Adipose tissue (tissue), 3 donors: ENCODE measurements around the gene MESD. TPM values are rescaled to one million over a fixed set of nuclear protein-coding genes. Genes with fewer than 3 reads are reported as not detected.

Source experiments
- H3K27ac ChIP-seq: one replicate; pipeline ENCODE4 v1.5.1; 2013; ENCODE audit warnings: low read depth, low read length
- WGBS, 3 donors: extraction: QIAGEN DNeasy Blood & Tissue Kit; methylation state at CpG; one replicate each; pipeline ENCODE4 v1.1.7; 2013; 5-methylcytosine and 5-hydroxymethylcytosine counted together
- polyA plus RNA-seq, 3 donors: library from polyadenylated mRNA; stranded (reverse); fragments of 200-250 nt; gene quantifications; one replicate each; pipeline ENCODE4 v1.2.3, GENCODE V29; 2013
- donor health status: healthy with polysubstance abuse.
- donor health status: Bipolar disorder and iron deficiency.
- donor health status: healthy.

The MESD gene
- polyA plus RNA-seq, result 10 to 100 TPM; 10.7 to 14.1 (median 12.7) TPM

- WGBS, 3 donors, result 0% methylated on average over 63 of the region's 63 CpGs
- peak within 1 kb of the TSS; percentile 19 for H3K27ac ChIP-seq
These were observed at the start of gene MESD for GRCh38 chr15:80989518-80990478. Gene MESD (minus strand): TSS chr15:80989819. CDS start chr15:80989791, 28 bp downstream.

DNA sequence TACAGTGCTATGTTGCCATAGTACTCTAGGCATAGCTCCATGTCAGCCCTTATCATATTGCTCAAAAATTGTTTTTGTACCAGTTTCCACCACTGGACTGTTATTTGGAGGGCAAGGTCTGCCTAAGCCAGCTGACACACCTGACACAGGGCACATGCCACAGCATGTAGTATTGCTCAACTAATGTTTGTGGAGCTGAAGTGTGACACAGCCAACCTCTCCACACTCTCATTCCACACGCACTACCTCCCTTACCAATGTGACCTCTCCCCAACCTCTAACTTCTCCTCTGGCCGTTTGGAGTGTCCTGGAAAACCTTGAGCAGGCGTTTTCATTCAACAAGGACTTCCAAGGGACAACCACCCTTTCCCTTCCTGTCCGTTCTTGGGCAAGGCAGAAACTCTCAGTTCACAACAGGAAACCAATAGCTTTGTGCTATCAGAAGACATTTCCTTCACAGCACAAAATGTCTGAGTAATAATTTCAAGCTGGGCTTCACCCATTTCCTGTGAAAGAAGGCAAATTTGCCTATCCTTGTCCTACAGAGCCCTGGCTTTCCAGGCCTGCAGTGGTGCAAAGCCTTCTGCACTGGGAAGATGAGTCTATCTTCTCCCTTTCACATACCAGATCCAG, 49.5 kb upstream of the MESD start:
- no peak overlapping the region for H3K27ac ChIP-seq
- WGBS, 3 donors, result 24 to 36% (median 34%) methylated on average over 4 of the region's 4 CpGs

DNA sequence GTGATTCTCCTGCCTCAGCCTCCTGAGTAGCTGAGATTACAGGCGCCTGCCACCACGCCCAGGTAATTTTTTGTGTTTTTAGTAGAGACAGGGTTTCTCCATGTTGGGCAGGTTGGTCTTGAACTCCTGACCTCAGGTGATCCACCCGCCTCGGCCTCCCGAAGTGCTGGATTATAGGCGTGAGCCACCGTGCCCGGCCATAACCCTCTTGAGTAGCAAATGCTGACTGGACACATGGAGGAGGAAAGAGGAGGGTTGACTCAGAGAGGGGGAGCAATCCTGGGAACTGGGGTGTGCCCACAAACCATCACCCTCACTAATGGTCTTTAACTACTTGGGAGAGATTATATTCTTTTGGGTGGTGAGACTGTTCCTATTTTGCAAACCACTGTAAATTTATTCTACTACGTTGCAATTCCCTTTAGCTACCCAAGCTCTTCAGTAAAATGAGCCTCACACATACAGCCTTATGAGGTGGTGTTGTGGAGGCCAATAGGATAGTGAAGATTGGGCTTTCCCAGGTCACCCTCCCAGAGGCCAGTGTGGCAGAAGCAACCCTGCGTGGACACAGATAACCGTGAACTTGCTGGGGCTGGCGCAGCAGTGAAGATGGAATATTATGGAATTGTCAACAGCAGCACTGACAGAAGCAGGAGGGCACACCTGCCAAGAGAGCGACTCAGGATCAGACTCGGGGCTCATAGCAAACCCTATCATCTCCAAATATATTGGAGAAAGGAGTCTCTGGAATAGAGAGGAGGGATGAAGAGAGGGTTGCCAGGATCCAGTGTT, 48.5 kb upstream of the MESD start:
- 91 to 95% (median 95%) methylated on average over 14 of the region's 14 CpGs for WGBS, 3 donors

DNA sequence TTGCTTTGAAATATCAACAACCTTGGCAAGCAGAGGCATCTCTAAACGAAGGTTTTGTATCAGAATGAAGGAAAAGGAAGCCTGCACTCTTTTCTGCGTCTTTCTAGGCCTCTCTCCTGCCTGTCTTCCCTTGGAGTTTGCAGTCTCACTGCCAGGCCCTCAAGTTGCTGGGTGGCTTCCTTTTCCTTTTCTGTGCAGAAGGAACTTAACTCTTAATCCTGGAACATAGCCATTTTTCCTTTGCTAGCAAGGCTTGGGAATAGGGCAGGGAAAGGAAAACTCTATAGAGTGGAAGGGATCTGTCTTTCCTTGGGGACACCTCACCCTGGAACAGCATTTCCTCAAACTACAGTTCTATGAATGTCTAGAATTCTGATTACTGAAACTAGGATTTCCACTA, 43.9 kb upstream of the MESD start:
- H3K27ac ChIP-seq, result no peak overlapping the region
- 19 to 31% (median 27%) methylated on average over 2 of the region's 2 CpGs for WGBS, 3 donors

More for the DNA sequence above, 48.5 kb upstream of the MESD start:
- no peak overlapping the region for H3K27ac ChIP-seq

DNA sequence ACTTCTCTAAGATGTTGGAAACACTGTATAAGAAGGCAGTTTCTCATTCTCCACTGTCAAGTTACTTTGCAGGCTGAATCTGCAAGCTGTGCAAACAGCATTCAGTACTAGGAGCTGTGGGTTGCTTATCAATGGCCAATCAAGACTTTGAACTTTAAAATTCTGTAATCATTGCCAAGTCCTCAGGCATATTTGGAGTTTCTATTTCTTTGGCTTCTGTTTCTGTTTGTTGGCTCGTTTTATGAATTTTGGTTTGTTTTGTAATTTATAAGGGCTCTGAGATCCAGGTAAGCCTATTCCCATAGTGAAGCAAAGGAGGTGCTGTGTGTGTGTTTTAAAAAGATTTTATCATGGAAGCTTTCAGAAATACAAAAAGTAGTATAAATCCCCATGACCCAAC, 43.2 kb upstream of the MESD start:
- H3K27ac ChIP-seq, result no peak overlapping the region
- 29 to 47% (median 42%) methylated on average over 1 of the region's 1 CpG for WGBS, 3 donors

GRCh38 chr15:81032355-81032754, 42.7 kb upstream of the MESD start:
- H3K27ac ChIP-seq, result no peak overlapping the region
- 41 to 94% (median 85%) methylated on average over 4 of the region's 4 CpGs for WGBS, 3 donors

- 82 to 97% (median 88%) methylated on average over 4 of the region's 4 CpGs for WGBS, 3 donors
- no peak overlapping the region for H3K27ac ChIP-seq
These were observed 41.6 kb upstream of the MESD start for GRCh38 chr15:81031203-81031602.

DNA sequence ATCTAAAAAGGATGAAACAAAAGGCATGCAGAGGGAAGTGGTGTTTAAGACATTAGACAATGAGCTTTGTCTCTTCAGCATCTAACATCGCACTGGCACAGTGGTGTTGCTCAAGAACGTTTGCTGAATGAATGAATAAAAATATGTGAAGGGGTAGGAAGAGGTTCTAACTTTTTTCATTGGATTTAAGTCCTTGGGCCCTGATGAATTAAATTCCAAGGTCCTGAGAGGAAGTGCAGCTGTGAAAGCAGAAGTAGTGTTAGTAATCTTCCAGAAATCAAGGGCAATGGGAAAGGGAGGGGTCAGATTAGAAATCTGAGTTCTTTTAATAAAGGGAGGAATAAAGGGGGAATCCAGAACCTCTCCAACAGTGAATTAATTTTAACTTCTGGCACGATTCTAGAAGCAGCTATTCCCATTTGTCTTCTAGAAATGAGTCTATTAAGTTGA, 40.7 kb upstream of the MESD start:
- 35 to 49% (median 40%) methylated on average over 3 of the region's 3 CpGs for WGBS, 3 donors
- H3K27ac ChIP-seq, result no peak overlapping the region

DNA sequence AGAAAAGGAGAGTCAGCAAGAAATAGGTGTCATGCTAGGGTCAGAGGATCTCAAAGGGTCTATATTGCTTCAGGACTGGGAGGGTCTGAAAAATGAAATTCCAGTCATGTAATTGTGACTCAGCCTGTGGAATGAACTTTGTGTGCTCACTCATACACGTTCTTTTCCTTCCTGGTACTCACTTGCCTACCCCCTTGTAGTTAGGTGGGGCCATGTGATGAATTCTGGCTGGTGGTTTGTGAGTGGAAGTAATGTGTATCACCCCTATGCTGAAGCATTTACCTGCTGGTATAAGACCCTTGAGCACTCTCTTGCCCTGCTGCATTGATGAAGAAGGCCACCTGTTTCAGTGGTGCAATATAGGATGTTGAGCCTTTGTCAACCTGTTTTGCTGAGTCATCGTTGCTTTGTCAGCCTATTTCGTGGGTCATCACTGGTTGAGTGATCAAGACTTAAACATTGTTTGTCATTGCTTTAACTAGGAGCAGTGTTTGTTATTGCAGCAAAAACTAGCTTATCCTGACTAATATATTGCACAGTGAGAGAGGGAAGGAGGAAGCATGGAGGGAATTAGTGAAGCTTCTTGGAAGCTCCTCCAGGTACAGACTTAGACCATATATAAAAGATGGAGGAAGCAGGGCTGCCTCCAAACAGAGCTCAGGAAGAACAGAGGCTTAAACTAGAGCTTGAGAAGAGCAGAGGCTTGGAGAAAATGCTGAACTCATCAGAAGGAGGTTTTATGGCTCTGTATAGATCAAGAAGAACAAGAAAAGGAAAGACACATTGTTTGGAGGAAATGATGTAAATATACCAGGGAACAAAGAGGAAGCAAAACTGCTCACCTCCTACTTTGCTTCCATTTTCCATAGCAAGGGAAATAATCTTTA, 40.0 kb upstream of the MESD start:
- no peak overlapping the region for H3K27ac ChIP-seq
- WGBS, 3 donors, result 56 to 65% (median 58%) methylated on average over 3 of the region's 3 CpGs

- H3K27ac ChIP-seq, result no peak overlapping the region
- 86 to 96% (median 87%) methylated on average over 2 of the region's 2 CpGs for WGBS, 3 donors
These were observed 37.4 kb upstream of the MESD start for GRCh38 chr15:81026836-81027599.

DNA sequence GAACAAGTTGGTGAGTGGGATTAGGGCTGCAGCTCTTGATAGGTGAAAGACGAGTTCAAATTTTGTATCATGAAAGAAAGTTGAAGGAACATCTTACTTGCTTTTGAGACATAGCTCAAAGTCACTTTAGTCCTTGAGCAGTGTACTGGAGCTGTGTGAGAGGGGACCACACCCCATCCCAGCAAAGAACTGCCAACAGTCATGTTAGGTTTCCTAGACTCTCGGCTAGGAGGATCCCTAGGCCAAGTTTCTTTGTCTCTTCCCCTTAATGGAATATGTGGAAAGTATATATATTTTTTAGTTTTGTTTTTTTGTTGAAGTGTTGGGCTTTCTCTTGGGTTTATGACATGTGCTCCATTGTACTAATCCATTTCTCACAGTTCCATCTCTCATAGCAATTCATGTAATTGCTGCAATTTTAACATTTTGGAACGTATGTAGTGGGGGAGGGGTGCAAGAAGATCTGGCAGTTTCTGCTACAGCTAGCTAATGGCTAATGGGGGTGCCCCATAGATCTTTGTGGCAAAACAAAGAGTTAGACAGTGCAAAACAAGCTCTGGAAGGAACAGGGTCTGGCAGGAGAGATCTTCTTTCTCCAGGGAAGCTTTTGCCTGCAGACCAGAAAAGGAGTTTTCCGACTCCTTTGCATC, 36.2 kb upstream of the MESD start:
- WGBS, 3 donors, result 72 to 86% (median 76%) methylated on average over 4 of the region's 4 CpGs
- no peak overlapping the region for H3K27ac ChIP-seq

- no peak overlapping the region for H3K27ac ChIP-seq
- 71 to 89% (median 74%) methylated on average over 8 of the region's 8 CpGs for WGBS, 3 donors
These were observed 35.3 kb upstream of the MESD start for GRCh38 chr15:81024936-81025335.

GRCh38 chr15:81024265-81024872, 34.8 kb upstream of the MESD start:
- peak overlapping the region; percentile 21 for H3K27ac ChIP-seq
- WGBS, 3 donors, result 62 to 77% (median 65%) methylated on average over 10 of the region's 10 CpGs

DNA sequence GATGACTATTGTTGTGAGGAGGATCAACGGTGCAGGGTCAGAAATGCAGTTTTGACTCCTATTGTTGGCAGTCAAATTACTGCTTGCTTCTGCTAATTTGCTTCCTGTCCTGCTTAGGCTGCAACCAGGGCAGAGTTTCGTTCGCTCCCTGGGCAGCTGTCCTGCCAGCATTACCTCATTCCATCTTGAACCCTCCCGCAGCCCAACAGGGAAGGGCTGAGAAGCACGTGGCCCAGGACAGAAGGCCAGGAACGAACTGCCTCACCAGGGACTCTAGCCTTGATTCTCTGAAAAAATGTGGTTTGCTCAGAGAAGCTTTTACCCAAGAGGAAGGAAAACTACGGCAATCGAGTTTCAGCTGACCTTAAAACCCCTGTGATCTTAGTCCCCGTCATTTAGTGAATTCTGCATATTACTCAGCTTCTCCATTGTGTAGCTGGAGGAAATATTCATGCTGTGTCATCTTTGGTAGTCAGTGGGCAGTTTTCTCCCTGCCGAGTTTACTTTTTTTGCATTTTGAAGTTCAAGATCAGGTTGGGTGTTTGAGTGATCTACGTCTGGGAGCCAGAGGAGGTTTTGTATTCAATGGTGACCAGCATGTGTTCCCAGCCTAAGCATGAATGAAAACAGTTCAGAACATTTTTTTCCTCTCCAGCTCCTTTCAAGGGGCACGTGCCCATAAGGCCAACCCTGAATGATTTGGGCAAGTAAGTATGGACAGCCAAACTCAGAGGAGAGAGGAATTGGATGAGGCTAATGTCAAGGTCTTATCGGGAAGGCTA, 34.1 kb upstream of the MESD start:
- 19 to 71% (median 21%) methylated on average over 13 of the region's 13 CpGs for WGBS, 3 donors

GRCh38 chr15:81021321-81021720, 31.7 kb upstream of the MESD start:
- H3K27ac ChIP-seq, result no peak overlapping the region
- 83 to 93% (median 93%) methylated on average over 7 of the region's 7 CpGs for WGBS, 3 donors

More for the DNA sequence above, 34.1 kb upstream of the MESD start:
- H3K27ac ChIP-seq, result peak overlapping the region; percentile 21

- no peak overlapping the region for H3K27ac ChIP-seq
- WGBS, 3 donors, result 93 to 98% (median 96%) methylated on average over 2 of the region's 2 CpGs
These were observed 28.6 kb upstream of the MESD start for GRCh38 chr15:81018197-81018596.
